NB4 (cell line): ENCODE data around the gene SARNP.

Source experiments
- DNase-seq: peaks from one replicate; pipeline ENCODE4 v3.0.0; 2010; ENCODE audit warnings: low read depth
- H3K4me3 ChIP-seq: one replicate; pipeline ENCODE4 v1.5.1; 2011; ENCODE audit warnings: mild to moderate bottlenecking, low read depth, low read length, moderate library complexity
- MAX ChIP-seq: IDR thresholded peaks from 2 replicates; pipeline ENCODE4 v1.6.1; 2011; ENCODE audit warnings: low read depth, low read length
- MYC ChIP-seq: IDR thresholded peaks from 2 replicates; pipeline ENCODE4 v1.6.1; 2011; ENCODE audit warnings: low read depth, low read length
- POLR2A ChIP-seq: IDR thresholded peaks from 2 replicates; pipeline ENCODE4 v1.6.1; 2011; ENCODE audit warnings: mild to moderate bottlenecking; ENCODE audit not compliant: insufficient read length; ENCODE audit errors: extremely low read depth
- TF ChIP-seq, protein P1 (sequence below): IDR thresholded peaks from one replicate; pipeline ENCODE4 v1.5.1; 2012; ENCODE audit warnings: low read depth, low read length

The SARNP gene

DNA sequence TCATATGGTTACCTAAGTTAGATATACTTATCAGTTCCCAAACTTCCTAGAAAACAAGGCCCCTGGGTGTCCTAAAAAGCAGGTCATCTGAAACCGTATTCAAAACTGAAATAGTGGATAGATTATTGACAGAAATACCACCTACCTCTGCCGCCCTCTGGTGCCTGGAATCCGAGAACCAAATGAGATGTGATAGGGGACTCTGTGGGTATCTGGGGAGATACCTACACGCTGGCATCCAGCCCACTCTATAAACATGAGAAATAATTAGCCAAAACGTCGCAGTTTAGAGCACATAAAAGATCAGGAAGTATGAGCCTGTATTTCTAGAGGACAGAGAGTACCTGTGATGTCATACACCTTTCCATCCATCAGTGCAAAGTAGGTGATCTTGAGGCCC, 4.7 kb upstream of the SARNP start:
- H3K4me3 ChIP-seq, result no peak overlapping the region
- no peak for DNase-seq
- TF ChIP-seq MYC, result no peak

GRCh38 chr12:55820679-55821078, 3.2 kb upstream of the SARNP start:
- TF ChIP-seq, protein P1, sequence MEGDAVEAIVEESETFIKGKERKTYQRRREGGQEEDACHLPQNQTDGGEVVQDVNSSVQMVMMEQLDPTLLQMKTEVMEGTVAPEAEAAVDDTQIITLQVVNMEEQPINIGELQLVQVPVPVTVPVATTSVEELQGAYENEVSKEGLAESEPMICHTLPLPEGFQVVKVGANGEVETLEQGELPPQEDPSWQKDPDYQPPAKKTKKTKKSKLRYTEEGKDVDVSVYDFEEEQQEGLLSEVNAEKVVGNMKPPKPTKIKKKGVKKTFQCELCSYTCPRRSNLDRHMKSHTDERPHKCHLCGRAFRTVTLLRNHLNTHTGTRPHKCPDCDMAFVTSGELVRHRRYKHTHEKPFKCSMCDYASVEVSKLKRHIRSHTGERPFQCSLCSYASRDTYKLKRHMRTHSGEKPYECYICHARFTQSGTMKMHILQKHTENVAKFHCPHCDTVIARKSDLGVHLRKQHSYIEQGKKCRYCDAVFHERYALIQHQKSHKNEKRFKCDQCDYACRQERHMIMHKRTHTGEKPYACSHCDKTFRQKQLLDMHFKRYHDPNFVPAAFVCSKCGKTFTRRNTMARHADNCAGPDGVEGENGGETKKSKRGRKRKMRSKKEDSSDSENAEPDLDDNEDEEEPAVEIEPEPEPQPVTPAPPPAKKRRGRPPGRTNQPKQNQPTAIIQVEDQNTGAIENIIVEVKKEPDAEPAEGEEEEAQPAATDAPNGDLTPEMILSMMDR, result peak; percentile 32
- TF ChIP-seq MAX, result no peak
- DNase-seq, result peak; percentile 40
- no peak overlapping the region for H3K4me3 ChIP-seq

DNA sequence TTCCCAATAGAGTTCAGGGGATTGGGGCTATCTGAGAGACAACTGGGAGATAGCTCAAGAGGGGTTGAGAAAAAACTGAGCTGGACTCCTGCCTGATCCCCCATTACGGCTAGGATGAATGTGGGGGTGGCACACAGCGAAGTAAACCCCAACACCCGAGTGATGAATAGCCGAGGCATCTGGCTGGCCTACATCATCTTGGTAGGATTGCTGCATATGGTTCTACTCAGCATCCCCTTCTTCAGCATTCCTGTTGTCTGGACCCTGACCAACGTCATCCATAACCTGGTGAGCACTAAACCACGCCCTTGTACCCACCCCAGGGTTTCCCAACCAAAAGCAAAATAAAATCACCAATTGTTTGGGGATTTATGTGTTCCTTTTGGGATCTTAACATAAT, 1.4 kb upstream of the SARNP start:
- no peak for DNase-seq
- H3K4me3 ChIP-seq, result peak overlapping the region; percentile 99
- no peak for TF ChIP-seq POLR2A

GRCh38 chr12:55818140-55818728, 710 bp upstream of the SARNP start:
- no peak for DNase-seq
- H3K4me3 ChIP-seq, result peak overlapping the region; percentile 99
- TF ChIP-seq POLR2A, result no peak
- no peak; the same call in 1 of the 2 replicates for TF ChIP-seq MYC
- TF ChIP-seq, protein P1, result no peak
- peak; percentile 3 for TF ChIP-seq MAX

DNA sequence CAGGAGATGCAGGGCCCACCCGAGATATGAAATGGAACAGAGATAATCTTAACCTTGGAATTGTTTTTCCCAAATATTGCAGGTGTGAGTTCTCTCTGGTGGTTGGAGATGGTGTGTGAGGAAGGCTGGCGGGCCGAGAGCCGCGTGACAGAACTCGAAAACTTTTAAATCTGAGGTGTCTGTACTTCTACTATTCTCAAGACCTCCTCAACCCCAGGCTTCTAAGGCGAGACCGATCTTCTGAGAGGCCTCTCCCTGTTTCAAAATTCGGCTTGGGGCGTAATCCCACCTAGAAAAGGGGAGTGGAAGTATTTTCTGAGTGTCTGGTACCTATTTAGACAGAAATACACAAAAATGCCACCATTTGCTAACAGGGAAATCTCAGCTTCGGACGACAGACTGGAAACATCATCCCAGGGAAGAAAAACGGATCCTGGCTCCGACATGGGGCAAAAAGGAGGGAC, 611 bp downstream of the SARNP start:
- peak; percentile 41 for DNase-seq
- TF ChIP-seq, protein P1, result no peak
- no peak for TF ChIP-seq MYC
- no peak for TF ChIP-seq POLR2A
- TF ChIP-seq MAX, result no peak
- peak overlapping the region; percentile 99 for H3K4me3 ChIP-seq

DNA sequence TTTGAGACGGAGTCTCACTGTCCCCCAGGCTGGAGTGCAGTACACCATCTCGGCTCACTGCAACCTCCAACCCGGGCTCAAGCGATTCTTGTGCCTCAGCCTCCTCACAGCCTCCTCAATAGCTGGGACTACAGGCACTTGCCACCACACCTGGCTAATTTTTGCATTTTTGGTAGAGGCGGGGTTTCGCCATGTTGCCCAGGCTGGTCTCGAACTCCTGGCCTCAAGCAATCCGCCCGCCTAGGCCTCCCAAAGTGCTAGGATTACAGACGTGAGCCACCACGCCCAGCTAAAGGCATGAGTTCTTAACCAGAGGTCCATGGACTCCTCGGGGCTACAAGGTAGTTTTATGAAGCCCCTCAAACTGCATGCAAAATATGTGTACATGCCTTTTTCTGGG, 2.1 kb downstream of the SARNP start:
- no peak for DNase-seq
- peak overlapping the region; percentile 99 for H3K4me3 ChIP-seq
- no peak for TF ChIP-seq MYC
- TF ChIP-seq POLR2A, result no peak
- TF ChIP-seq, protein P1, result no peak
- TF ChIP-seq MAX, result no peak

DNA sequence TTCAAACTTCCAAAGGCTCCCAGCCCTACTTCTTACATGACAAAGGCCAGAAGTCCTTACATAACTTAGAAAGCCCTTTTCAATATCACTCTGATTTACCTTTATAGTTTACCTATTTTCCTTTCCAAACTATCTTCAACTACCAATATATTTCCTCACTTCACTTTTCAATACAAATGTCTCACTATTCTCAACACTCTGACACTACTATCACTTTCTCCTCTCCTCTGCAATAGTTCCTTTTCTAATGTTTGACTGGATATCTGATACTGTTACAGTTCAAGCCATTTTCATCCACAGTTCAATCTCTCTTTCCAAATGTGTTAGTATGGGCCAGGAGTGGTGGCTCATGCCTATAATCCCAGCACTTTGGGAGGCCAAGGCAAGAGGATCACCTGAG, 3.3 kb downstream of the SARNP start:
- no peak for TF ChIP-seq MAX
- no peak for DNase-seq
- H3K4me3 ChIP-seq, result peak overlapping the region; percentile 9
